NCI-H82 (cell line): Measurements from ENCODE around the gene KIRREL3.

Experiments
- DNase-seq: peaks from one replicate; lab custom pipeline; 2025; lab: John Stamatoyannopoulos, UW

Gene KIRREL3

DNA sequence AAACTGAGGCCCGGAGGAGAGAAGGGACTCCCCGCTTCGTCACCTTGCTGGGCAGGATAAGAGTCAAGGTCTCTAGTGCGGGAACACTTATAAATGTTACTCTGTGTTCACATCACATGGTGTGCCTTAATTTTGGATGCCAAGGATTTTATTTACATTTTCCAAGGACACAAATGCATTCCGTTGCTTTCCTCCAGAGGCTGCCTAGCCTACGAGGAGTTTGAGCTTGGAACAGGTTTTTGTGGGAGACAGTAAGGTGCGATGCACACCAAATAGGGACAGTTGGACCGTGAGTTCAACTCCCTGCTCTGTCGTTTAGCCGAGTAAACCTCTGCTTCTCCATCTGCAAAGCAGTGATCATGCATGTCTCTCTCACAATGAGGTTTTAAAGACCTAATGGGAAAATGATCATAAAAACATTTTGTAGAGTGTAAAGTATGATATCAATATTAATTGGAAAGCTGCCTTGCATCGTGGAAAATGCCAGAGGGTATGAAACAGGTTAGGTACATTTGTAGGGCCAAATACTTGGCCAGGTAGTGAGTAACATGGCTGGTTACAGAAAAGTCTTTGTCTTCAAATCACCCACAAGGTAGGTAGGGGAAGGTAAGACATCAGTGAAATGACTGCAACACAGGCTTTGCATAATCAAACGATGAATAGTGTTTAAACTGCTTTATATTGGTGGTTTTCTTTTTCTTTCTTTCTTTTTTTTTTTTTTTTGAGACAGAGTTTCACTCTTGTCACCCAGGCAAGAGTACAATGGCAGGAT, 583.3 kb downstream of the KIRREL3 start:
- no peak for DNase-seq

DNA sequence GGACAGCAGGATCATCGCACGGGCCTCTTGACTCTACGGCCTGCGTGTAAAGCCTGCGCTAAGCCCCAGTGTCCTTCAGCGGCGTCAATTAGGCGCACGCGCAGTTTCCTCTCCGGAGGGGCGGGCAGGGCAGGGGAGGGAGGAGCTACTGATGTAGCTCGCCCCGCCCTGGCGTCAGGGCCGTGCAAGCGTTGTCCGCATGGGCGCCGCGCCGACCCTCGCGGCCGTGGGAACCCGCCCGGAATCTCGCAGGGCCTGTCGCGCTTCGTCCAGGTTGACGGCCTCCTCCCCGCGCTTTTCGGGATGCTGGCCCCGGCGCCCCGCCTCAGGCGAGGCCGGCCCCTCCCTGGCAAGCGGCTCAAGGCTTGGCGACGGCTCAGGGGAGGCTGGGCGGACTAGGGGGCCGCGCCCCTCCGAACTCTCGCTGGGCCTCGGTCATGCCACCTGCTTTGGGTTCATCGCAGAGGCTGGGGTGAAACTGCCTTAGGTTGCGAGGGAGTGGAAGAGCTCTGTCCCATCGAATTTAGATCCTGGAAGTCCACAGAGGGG, 584.0 kb downstream of the KIRREL3 start:
- peak; percentile 91 for DNase-seq

DNA sequence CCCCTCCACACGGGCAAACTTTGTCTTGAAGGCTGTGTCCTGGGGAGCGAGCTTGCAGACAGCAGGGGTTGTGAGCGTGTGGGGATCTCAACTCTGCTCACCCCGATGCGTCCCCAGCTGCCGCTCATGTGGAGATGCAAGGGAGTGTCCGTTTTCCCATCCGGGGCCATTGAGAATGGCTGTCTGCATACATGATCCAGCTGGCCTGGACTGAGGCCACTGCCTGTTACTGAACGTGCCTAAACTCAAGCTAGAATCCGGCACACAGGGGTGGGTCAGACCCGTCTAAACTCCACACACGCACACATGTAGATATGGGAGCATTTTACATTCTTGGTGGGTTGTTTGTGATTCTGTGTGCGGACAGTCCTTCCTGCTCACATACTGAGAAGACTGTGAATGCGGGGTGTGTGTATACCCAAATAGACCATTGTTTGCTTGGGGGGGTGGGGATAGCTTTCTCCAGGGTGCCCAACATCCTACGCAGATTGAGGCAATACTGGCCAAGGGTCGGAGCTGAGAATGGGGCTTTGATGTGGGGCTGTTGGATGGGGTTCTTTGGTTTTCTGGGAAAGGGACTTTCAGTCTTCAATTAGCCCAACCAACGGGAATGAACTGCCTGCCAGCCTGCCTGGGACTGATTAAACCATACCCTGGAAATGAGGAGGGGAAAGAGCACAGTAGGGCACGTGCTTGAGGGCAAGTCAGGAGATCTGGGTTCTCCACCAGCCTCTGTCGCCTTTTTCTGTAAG, 584.7 kb downstream of the KIRREL3 start:
- DNase-seq: no peak

DNA sequence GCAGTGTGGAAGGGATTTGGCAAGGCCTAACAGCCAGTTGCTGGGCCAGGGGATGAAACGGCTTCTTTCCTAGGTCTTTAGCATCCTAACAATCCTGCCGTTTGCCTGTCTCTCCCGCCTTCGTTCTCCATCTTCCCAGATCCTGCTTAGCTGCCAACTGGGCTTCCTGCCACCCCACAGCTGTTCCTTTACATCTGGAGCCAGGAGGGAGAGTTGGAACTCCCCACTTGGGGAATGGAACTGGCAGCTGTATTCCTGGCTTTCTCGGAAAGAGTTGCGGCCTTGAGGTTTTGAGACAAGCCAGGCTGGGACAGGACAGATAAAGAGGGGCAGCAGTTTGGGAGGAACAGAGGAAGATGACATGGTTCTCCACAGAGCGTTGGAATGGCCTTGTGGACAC, 585.4 kb downstream of the KIRREL3 start:
- no peak for DNase-seq

DNA sequence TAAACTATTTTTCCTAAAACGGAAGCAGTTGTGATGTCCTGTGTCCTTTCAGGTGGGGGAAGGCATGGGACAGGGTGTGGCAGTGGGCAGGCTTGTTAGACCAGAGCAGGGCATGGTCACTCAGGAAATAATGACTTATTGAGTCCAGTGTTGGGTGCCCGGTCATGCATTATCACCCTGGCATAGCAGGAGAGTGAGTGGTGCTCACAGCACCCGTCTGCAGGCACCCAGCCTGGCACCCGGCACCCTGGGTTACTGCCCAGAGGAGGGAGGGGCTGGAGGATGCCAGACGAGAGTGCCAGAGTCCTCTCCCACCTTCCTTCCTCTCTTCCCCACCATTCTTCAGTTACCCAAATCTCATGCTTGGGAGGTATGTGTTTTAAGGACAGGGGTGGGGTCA, 586.0 kb downstream of the KIRREL3 start:
- no peak for DNase-seq

DNA sequence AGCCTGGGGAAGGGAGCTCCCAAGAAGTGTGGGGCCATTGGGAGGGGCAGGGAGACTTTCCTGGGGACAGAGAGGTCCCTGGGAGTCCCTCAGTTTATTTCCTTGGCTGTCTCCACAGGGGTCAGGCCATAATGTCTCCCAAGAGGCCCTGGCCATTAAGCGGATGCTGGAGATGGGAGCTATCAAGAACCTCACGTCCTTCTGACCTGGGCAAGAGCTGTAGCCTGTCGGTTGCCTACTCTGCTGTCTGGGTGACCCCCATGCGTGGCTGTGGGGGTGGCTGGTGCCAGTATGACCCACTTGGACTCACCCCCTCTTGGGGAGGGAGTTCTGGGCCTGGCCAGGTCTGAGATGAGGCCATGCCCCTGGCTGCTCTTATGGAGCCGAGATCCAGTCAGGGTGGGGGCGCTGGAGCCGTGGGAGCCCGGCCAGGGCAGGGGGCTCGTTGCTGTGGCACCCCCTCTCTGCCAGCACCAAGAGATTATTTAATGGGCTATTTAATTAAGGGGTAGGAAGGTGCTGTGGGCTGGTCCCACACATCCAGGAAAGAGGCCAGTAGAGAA, 586.6 kb downstream of the KIRREL3 start:
- DNase-seq: no peak

DNA sequence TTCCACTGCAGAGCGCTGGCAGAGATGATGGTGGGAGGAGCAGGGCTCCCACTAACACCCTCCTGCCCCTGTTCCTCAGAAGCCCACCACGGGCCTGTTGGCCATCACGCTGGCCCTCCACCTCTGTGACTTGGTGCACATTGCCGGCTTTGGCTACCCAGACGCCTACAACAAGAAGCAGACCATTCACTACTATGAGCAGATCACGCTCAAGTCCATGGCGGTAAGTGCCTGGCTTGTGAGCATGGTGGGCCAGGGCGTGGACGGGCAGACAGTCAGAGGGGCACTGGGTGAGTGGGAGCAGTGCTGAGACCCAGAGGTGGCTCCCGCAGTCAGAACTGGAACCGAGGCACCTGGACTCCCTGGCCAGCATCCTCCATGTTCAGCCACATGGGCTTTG, 587.1 kb downstream of the KIRREL3 start:
- DNase-seq: no peak

DNA sequence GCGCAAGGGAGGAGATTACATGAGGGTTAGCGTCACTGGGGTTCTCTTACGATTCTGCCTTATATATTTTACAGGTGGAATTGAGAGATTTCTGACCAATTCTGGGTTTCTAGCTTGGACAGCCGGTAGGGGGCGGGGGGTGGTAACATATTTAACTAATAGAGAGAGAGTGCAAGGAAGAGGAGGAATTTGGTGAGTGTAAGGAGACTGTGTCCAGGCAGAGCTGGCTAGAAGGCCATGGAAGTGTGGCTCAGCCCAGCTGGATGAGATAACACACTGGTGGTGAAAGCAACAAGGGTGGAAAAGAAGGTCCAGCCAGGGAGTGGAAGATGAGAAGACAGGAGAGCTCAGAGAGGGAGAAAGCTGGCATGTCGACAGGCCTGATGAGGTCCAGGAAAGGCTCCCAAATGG, 588.6 kb downstream of the KIRREL3 start:
- DNase-seq: no peak

DNA sequence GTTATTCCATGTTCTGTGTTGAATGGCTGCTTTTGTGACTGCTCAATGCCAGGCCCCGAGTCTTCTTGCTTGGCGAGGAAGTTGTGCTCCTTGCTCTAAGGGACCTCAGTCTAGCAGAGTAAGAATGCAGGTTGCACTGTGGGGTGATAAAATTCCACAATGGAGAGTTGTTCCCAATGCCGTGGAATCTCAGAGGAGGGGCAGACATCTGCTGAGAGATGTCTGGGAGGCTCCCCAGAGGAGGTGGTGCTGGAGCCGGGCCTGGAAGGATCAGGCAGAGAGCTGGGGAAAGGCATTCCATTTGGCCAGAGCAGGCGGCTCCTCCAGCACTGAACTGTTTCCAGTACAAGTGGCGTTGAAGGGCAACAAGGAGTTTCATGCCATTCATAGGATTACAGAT, 589.9 kb downstream of the KIRREL3 start:
- DNase-seq: no peak

DNA sequence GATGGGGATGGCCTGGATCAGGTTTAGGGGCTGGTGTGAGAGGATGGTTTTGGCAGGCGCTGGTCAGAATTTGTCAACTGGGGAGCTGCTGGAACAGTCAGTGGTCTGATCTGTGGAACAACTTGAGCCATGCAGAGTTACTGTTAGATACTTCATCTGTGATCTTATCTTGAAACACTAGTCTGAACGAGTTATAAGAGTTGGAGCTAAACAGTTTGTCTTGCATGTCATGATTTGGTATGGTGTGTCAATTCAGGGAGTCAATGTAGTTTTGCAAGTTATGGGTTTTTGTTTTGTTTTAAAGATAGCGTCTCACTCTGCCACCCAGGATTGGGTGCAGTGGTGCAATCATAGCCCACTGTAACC, 591.0 kb downstream of the KIRREL3 start:
- DNase-seq: no peak

DNA sequence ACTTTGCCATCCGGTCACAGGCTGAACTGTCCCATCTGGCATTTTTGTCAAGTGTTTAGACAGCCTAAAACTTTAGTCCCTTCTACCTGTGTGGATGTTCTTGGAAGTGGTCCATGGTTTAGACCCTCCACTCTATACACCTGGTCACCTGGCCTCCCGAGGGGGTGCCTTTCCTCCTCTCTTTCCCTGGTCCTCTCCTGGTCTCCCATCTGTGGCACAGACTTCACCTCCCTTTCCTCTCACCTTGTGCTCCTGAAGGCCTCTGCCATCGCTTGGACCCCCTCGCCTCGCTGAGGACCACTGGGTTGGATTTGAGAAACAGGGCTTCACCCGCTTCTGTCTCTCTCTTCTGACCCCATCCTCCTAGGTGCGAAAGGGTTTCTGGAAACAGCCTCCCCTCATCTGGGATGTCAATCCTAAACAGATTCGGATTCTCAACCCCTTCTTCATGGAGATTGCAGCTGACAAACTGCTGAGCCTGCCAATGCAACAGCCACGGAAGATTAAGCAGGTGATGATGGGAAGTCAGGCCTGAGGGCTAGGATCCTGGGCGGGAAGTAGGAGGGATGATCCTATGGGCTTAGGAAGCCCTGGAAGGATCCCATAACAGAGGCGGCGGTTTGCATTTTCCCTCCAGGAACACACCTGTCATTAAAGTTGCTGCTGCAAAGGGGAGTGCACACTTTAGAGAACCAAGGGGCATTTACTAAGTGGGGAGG, 591.5 kb downstream of the KIRREL3 start:
- peak; percentile 55 for DNase-seq

DNA sequence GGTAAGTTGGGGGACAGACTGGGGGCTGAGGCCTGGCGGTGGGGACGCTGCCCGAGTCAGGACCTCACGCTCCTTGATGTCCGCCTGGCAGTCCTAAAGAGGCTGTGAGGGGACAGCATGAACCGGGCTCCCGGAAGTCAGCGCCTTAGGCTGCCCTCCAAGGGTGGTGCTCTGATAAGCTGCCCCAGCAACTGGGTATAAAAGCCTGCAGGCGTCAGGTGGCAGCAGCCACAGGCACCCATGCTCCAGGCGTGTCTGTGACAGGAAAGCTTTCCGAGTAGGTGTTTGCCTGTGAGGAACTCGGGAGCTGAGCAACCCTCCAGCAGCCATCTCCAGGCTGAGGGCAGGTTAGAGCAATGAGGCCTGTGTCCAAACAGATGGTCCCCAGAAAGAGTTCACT, 592.1 kb downstream of the KIRREL3 start:
- DNase-seq: no peak

DNA sequence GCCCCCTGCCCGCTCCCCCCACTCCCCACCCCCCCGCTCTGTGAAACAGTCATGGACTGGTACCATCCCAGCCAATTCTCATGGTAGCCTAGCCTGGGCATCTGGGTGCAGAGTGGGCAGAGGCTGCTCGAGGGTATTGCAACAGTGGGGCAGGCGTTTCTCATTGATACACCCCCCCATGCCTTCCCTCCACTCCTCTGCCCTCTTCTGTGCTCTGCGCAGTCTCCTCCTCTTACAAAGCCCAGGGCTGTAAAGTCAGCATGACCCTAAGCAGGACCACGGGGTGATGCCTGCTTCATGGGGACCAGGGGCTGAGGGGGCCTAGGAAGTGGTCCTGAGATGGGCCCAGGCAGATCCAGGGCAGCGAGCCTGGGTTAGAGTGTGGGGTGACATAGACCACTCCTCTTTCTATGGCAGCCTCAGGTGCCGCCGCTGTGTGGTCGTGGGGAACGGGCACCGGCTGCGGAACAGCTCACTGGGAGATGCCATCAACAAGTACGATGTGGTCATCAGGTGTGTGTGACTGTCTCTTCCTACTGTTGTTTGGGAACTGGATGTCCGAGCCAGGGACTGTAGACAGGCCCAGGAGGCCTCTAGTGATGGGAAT, 592.8 kb downstream of the KIRREL3 start:
- DNase-seq: no peak

DNA sequence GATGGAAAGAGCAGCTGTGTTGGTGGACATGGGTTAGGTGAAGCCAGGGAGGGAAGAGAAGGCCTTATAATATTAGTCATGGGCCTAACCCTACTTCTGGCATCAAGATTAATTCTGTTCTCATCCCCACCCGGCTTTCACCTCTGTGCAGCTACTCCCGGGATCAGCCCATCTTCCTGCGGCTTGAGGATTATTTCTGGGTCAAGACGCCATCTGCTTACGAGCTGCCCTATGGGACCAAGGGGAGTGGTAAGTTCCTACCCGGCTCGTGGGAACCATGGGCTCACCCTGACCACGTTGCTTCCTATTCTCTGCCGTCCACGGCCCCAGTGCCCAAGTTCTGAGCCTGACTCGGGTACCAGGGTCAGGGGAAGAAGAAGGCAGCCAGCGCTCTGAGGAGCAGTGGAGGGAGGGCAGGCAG, 593.5 kb downstream of the KIRREL3 start:
- DNase-seq: peak; percentile 86

DNA sequence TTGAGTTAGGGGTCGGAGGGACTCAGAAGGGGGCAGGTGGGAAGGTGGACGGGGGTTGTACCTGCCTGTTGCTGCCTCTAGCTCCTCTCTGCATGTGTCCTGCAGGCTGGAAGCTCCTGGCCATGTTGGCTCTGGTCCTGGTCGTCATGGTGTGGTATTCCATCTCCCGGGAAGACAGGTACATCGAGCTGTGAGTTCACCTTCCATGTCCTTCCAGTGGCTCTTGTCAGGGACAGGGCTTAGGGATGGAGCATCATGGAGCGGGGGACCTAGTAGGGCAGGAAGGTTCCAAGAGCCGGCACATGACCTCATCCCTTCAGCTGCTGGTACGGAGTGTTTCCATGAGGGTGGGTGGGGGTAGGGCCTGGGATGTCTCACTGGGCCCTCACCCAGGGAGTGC, 594.2 kb downstream of the KIRREL3 start:
- no peak for DNase-seq

DNA sequence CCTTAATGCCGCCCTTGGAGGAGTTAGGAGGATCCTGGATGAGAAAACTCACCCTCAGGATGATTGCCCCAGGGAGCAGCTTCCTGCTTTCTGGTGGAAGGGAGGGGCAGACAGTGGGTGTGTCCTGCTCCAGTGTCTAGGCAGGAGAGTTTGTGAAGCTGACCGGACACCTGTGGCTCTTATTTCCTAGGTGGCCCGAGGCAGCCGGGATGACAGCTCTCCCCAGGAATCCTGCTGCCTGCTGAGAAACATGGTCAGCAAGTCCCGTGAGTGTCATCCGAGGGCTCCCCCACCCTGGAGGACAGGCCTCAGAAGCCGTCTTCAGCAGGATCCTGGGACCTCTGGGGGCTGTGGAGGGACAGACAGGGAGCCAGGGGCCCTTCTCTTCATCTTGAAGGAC, 594.7 kb downstream of the KIRREL3 start:
- DNase-seq: no peak

DNA sequence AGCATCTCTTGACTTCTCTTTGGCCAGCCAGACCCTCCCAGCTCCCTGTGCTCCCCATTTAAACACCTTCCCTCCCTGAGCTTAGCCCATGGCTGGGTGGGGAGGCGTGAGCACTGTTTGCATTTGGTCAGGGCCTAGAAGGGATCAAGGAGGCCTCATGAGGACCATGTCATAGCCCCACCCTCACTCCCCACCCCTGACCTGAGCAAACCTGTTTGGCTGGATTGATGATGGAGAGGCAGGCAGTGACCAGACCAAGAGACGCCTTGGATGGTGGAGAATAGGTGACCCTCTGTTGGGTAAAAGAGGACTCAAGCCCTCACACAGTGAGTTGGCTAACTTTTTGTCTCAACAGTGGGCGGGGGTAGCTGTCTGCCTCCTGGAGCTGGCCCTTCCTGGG, 595.2 kb downstream of the KIRREL3 start:
- no peak for DNase-seq

DNA sequence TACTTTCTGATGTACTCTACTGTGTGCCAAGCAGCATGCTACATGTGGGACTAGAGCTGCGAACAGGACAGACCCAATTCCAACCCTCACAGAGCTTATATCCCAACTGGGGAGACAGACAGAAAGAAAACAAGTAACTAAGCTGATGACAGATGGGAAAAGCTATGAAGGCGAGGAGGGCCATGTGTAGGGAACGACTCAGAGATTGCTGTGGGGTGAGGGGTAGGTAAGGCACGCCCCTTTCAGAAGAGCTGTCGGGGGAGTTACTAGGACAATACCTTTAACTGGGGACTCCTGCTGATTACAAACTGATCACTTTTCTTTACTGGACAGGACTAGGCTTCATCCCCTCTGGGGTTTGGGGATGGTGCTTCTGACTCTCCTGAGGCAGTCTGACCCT, 596.2 kb downstream of the KIRREL3 start:
- DNase-seq: peak; percentile 90

DNA sequence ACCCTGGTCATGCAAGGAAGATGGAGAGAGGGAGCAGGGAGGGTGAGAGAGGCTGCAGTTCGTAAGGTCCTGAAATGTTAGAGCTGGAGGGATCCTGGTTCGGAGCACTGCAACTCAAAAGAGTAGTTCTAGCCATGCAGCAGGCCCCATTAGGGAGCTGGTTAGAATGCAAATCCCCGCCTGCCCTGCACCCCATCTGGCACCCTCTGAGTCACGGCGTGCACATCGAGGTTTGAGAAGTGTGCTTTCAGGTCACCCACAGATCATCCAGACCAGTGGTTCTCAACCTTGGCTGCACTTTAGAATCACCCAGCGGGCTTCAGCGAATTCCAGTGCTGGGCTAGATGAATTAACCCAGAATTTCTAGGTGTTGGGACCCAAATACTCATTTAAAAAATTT, 596.9 kb downstream of the KIRREL3 start:
- DNase-seq: peak; percentile 72

DNA sequence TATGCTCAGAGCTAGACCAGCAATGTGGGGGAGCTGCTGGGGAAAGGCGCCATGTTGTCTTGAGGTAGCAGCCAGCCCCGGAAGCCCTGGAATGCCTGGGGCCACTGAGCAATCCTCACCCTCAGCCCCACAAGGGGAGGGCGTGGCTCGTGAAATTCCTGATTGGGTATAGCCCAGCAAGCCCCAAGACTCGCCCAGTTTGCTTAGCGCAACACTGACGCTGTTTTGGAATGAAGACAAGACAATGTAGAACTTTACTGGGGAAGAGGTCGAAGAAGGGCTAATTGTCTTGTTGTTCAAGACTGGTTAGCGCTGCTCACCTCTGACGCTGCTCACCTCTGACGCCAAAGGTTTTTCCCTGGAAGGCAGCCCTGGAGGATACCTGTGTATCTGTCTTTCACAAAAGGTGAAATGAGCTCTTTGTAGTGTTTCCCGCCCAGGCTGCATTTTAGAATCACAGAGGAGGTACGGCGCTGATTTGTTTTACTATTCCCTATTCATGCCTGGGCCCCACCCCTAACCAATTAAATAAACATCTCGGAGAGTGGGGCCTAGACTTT, 597.5 kb downstream of the KIRREL3 start:
- no peak for DNase-seq

DNA sequence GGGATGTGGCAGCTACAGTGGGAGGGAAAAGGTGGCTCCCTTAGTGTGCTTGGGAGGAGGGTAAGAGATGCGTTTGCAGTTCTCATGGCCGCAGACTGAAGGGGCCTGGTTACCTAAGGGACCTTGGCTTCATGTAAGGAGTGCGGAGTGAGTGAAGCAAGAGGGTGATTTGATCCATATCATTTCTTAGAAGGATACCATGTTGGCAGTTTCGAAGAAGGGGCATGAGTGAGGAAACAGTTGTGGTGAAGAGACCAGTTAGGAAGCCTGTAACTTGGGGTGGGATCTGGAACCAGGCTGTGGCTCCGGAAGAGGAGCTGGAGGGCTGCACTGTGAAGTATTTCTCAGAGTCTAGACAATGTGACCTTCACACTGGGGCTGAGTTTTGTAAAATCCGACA, 600.1 kb downstream of the KIRREL3 start:
- DNase-seq: no peak

DNA sequence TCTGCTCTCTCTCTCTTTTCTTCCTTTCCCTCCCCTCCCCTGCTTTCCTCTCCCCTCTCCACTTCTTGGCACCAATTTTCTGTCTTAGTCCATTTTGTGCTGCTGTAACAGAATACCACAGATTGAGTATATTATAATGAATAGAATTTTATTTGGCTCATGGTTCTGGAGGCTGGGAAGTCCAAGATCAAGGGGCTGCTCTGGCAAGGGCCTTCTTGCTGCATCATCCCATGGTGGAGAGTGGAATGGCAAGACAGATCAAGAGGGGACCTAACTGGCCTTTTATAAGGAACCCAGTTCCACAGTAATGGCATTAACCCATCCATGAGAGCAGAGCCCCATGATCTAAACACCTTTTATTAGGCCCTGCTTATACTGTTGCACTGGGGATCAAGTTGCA, 600.6 kb downstream of the KIRREL3 start:
- DNase-seq: no peak
